ENCODE measurements around the gene OTUB2.

OTUB2 gene

GRCh38 chr14:93996130-93996695 lies 29.9 kb upstream of the OTUB2 start:
- Histone ChIP-seq H3F3A (ENCODE audit: control insufficient read depth, insufficient read depth) (no peaks in the 10 kb centered on the region), H4K20me1 (ENCODE audit: control insufficient read depth, insufficient read depth, low read depth, low read length) (no peaks in the 10 kb centered on the region), H3K4me2 (ENCODE audit: low read length) (no peak overlapping the region), H3K79me2 (ENCODE audit: control insufficient read depth, low read length) (no peaks in the 10 kb centered on the region), H3K27ac (ENCODE audit: low read depth, low read length) (no peak overlapping the region), H3K4me1 (ENCODE audit: control insufficient read depth, low read length) (peaks cover 2% of the 10 kb centered on the region), H3K27me3 (ENCODE audit: control insufficient read depth, low read length) (0 out of 2 replicates have a peak, but pooled peaks cover 3% of the 10 kb centered on the region), H3K36me3 (ENCODE audit: control insufficient read depth, low read length) (no peaks in the 10 kb centered on the region), H3K9me2 (replicated peaks; ENCODE audit: control insufficient read depth, low read length) (no peaks in the 10 kb centered on the region), H3K4me3 (ENCODE audit: low read length) (no peak overlapping the region), H3K9me3 (ENCODE audit: control insufficient read depth, insufficient read depth, low read length) (no peaks in the 10 kb centered on the region)
- no peak for TF ChIP-seq EZH2phosphoT487 (IDR thresholded peaks at IDR 0.05; ENCODE audit: borderline replicate concordance, low read length)
- TF ChIP-seq, protein P1, sequence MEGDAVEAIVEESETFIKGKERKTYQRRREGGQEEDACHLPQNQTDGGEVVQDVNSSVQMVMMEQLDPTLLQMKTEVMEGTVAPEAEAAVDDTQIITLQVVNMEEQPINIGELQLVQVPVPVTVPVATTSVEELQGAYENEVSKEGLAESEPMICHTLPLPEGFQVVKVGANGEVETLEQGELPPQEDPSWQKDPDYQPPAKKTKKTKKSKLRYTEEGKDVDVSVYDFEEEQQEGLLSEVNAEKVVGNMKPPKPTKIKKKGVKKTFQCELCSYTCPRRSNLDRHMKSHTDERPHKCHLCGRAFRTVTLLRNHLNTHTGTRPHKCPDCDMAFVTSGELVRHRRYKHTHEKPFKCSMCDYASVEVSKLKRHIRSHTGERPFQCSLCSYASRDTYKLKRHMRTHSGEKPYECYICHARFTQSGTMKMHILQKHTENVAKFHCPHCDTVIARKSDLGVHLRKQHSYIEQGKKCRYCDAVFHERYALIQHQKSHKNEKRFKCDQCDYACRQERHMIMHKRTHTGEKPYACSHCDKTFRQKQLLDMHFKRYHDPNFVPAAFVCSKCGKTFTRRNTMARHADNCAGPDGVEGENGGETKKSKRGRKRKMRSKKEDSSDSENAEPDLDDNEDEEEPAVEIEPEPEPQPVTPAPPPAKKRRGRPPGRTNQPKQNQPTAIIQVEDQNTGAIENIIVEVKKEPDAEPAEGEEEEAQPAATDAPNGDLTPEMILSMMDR (IDR thresholded peaks at IDR 0.05; ENCODE audit: low read depth, low read length, poor library complexity, severe bottlenecking) = no peak

GRCh38 chr14:93997082-93997481 lies 29.1 kb upstream of the OTUB2 start, which contains the start of gene CCDC197:
CCDC197 (plus strand) TSS chr14:93997301; CDS start chr14:93998132, 831 bp downstream.
- TF ChIP-seq, protein P1 (IDR thresholded peaks at IDR 0.05; ENCODE audit: low read depth, low read length, poor library complexity, severe bottlenecking) = no peak
- no peak for TF ChIP-seq EZH2phosphoT487 (IDR thresholded peaks at IDR 0.05; ENCODE audit: borderline replicate concordance, low read length)
- Histone ChIP-seq H3K27me3 (ENCODE audit: control insufficient read depth, low read length) (0 out of 2 replicates have a peak, but pooled peaks cover 3% of the 10 kb centered on the region), H3K4me3 (ENCODE audit: low read length) (no peak within 1 kb of the TSS), H3K36me3 (ENCODE audit: control insufficient read depth, low read length) (no peaks in the 10 kb centered on the region), H3K79me2 (ENCODE audit: control insufficient read depth, low read length) (no peaks in the 10 kb centered on the region), H3K9me3 (ENCODE audit: control insufficient read depth, insufficient read depth, low read length) (no peaks in the 10 kb centered on the region), H3K4me1 (ENCODE audit: control insufficient read depth, low read length) (peaks cover 8% of the 10 kb centered on the region), H3K9me2 (replicated peaks; ENCODE audit: control insufficient read depth, low read length) (no peaks in the 10 kb centered on the region), H3K4me2 (ENCODE audit: low read length) (no peak within 1 kb of the TSS), H3K27ac (ENCODE audit: low read depth, low read length) (no peak within 1 kb of the TSS), H4K20me1 (ENCODE audit: control insufficient read depth, insufficient read depth, low read depth, low read length) (no peaks in the 10 kb centered on the region), H3F3A (ENCODE audit: control insufficient read depth, insufficient read depth) (no peaks in the 10 kb centered on the region)

- H3K27me3 ChIP-seq (ENCODE audit: control insufficient read depth, low read length) = 0 out of 2 replicates have a peak, but pooled peaks cover 3% of the 10 kb centered on the region
- H3K79me2 ChIP-seq (ENCODE audit: control insufficient read depth, low read length) = no peaks in the 10 kb centered on the region
- H3K9me3 ChIP-seq (ENCODE audit: control insufficient read depth, insufficient read depth, low read length) = no peaks in the 10 kb centered on the region
- H3F3A ChIP-seq (ENCODE audit: control insufficient read depth, insufficient read depth) = no peaks in the 10 kb centered on the region
- no peak overlapping the region for H3K4me3 ChIP-seq (ENCODE audit: low read length)
- H3K36me3 ChIP-seq (ENCODE audit: control insufficient read depth, low read length) = no peaks in the 10 kb centered on the region
- no peak overlapping the region for H3K4me2 ChIP-seq (ENCODE audit: low read length)
- H3K9me2 ChIP-seq (replicated peaks; ENCODE audit: control insufficient read depth, low read length) = no peaks in the 10 kb centered on the region
- H3K4me1 ChIP-seq (ENCODE audit: control insufficient read depth, low read length) = peaks cover 8% of the 10 kb centered on the region
- no peaks in the 10 kb centered on the region for H4K20me1 ChIP-seq (ENCODE audit: control insufficient read depth, insufficient read depth, low read depth, low read length)
- H3K27ac ChIP-seq (ENCODE audit: low read depth, low read length) = no peak overlapping the region
- no peak for TF ChIP-seq EZH2phosphoT487 (IDR thresholded peaks at IDR 0.05; ENCODE audit: borderline replicate concordance, low read length)
- TF ChIP-seq, protein P1 (IDR thresholded peaks at IDR 0.05; ENCODE audit: low read depth, low read length, poor library complexity, severe bottlenecking) = no peak
Observed at GRCh38 chr14:93997916-93998870, 27.9 kb upstream of the OTUB2 start.
